LHCN-M2 (cell line): Measurements from ENCODE around the gene WWC1. TPM values are rescaled to one million over a fixed set of nuclear protein-coding genes. Genes with fewer than 3 reads are reported as not detected.
"Not testable (repeated sequence)": the region's sequence is repeated elsewhere in the genome, so short reads cannot be mapped to it uniquely, and the experiment has no call there.

Experiments used
- DNase-seq: peaks from one replicate; pipeline ENCODE4 v3.0.0-alpha.2; 2012; ENCODE audit warnings: low read depth
- total RNA-seq: library from RNA; depleted of rRNA; stranded (reverse); fragments of >200 nt; gene quantifications from 2 replicates; pipeline ENCODE4 v1.2.3, GENCODE V29; 2014

Gene WWC1
- total RNA-seq, 1 experiment from 2014 or later: 0.29 TPM

- peak; percentile 18 for DNase-seq
Measured at GRCh38 chr5:168434746-168435321, 143.4 kb downstream of the WWC1 start.

GRCh38 chr5:168435340-168435739 is 143.9 kb downstream of the WWC1 start:
- not testable (repeated sequence) for DNase-seq

- no peak for DNase-seq
Measured at GRCh38 chr5:168438349-168438748, 146.9 kb downstream of the WWC1 start.

GRCh38 chr5:168443533-168443932 is 152.1 kb downstream of the WWC1 start:
- no peak for DNase-seq

- no peak for DNase-seq
Measured at GRCh38 chr5:168443950-168444700, 152.7 kb downstream of the WWC1 start.

GRCh38 chr5:168446983-168447619 is 155.7 kb downstream of the WWC1 start:
- DNase-seq: no peak

GRCh38 chr5:168447808-168448207 is 156.4 kb downstream of the WWC1 start:
- DNase-seq: no peak

GRCh38 chr5:168449166-168449565 is 157.7 kb downstream of the WWC1 start:
- DNase-seq: no peak

GRCh38 chr5:168451565-168451964 is 160.1 kb downstream of the WWC1 start:
- DNase-seq: no peak

GRCh38 chr5:168455201-168455600 is 163.8 kb downstream of the WWC1 start:
- DNase-seq: no peak

- DNase-seq: no peak
Measured at GRCh38 chr5:168457542-168457941, 166.1 kb downstream of the WWC1 start.

GRCh38 chr5:168460606-168461005 is 169.2 kb downstream of the WWC1 start:
- no peak for DNase-seq

- DNase-seq: no peak
Measured at GRCh38 chr5:168463081-168463480, 171.6 kb downstream of the WWC1 start.

- DNase-seq: no peak
Measured at GRCh38 chr5:168464214-168464613, 172.8 kb downstream of the WWC1 start.

- DNase-seq: no peak
Measured at GRCh38 chr5:168464641-168465040, 173.2 kb downstream of the WWC1 start.

GRCh38 chr5:168467755-168468330 is 176.4 kb downstream of the WWC1 start:
- DNase-seq: no peak

- DNase-seq: peak; percentile 62
Measured at GRCh38 chr5:168468836-168469235, 177.4 kb downstream of the WWC1 start.

GRCh38 chr5:168469816-168470215 is 178.4 kb downstream of the WWC1 start:
- no peak for DNase-seq

- peak; percentile 18 for DNase-seq
Measured at GRCh38 chr5:168471785-168472184, 180.3 kb downstream of the WWC1 start.

GRCh38 chr5:168472329-168472728 is 180.9 kb downstream of the WWC1 start:
- peak; percentile 90 for DNase-seq

- DNase-seq: no peak
Measured at GRCh38 chr5:168474319-168474718, 182.9 kb downstream of the WWC1 start.

- no peak for DNase-seq
Measured at GRCh38 chr5:168477060-168477459, 185.6 kb downstream of the WWC1 start.
